Uterus (tissue), 4 donors: ENCODE measurements around the gene C22orf23. TPM values are rescaled to one million over a fixed set of nuclear protein-coding genes. Genes with fewer than 3 reads are reported as not detected.

Experiments
- DNase-seq, 2 donors: peaks; one replicate each; pipeline ENCODE4 v3.0.0-alpha.2; 2019 to 2020
- H3K27ac ChIP-seq, 2 donors: fragments of 200-600 bp; sonication (generic); 1 replicate in 1 of 2; 2 replicates in 1 of 2; pipeline ENCODE4 v1.5.1; 2016 to 2018
- H3K27me3 ChIP-seq, 2 donors: fragments of 200-600 bp; sonication (generic); one replicate each; pipeline ENCODE4 v1.5.1; 2018 to 2019; ENCODE audit warnings: control low read depth in 1 of 2
- H3K36me3 ChIP-seq, 2 donors: fragments of 200-600 bp; sonication (generic); one replicate each; pipeline ENCODE4 v1.5.1; 2019; ENCODE audit warnings: control low read depth in 1 of 2
- H3K4me1 ChIP-seq, 2 donors: fragments of 200-600 bp; sonication (generic); one replicate each; pipeline ENCODE4 v1.5.1; 2018 to 2019; ENCODE audit warnings: control low read depth in 1 of 2
- H3K4me3 ChIP-seq, 2 donors: fragments of 200-600 bp; sonication (generic); 1 replicate in 1 of 2; 2 replicates in 1 of 2; pipeline ENCODE4 v1.5.1; 2018 to 2019; ENCODE audit warnings: mild to moderate bottlenecking in 1 of 2
- H3K9me3 ChIP-seq, 2 donors: fragments of 200-600 bp; sonication (generic); one replicate each; pipeline ENCODE4 v1.5.1; 2019; ENCODE audit warnings: control low read depth in 1 of 2
- POLR2A ChIP-seq, 2 donors: fragments of 450-650 bp; IDR thresholded peaks; one replicate each; pipeline ENCODE4 v1.6.1; 2016; ENCODE audit warnings: antibody characterized with exemption in 2 of 2, mild to moderate bottlenecking in 1 of 2, moderate library complexity in 1 of 2
- intact Hi-C: fragments of 100-400 bp; cut with DNase I; formaldehyde crosslinking; loops from one replicate; pipeline ENCODE4 v1.15.1; 2023; ENCODE audit warnings: low total_unique reads
- total RNA-seq, 4 donors: library from RNA; depleted of rRNA in 3 of 4; stranded (reverse); fragments of >200 nt in 3 of 4; gene quantifications; one replicate each; pipeline versions ENCODE4 v1.1.0 to v1.2.4, GENCODE V29; 2014 to 2023
- TF ChIP-seq, protein P1 (sequence below), 4 experiments: fragments of 200-600 bp in 2 of 4; fragments of 450-650 bp in 2 of 4; sonication (generic) in 2 of 4; IDR thresholded peaks; one replicate each; pipeline ENCODE4 v1.5.1; 2016 to 2019; ENCODE audit warnings: antibody characterized with exemption in 4 of 4, mild to moderate bottlenecking in 2 of 4, moderate library complexity in 1 of 4
- donor health status: DM: yes; HTN: yes; CAD: no.

The C22orf23 gene
- total RNA-seq, 4 donors from 2014 or later = 0.40 to 0.76 TPM; not detected in 2

DNA sequence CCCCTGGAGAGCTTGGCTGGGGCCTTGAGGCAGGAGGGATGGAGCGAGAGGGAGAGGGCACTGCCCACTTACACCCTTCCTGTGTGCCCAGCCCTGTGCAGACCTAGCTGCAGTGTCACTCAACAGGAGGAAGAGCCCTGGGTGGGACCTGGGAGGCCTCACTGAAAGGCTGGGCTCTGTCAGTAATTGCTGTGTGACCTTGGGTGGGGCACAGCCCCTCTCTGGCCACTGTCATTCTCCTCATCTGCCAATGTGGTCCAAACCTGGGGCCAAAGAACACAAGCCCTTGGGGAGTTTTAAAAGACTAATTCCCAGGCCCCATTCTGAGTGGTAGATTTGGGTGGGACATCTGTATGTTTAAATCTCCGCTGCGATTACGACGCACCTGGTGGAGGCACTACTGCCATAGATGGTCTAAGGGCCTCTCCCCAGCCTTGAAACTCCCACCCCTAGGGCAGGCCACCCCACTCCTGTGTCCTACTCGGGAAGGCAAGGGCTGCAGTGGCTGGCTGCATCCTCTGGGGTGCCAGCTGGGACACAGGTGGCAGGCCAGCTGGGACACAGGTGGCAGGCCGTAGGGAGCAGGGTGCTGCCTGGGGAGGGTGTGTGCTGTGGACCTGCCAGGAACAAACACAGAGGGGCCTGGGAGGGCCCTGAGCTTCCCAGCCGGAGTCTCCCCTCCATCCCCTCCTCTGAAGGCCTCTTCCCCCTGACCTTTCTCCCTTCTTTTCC lies 43.3 kb upstream of the C22orf23 start:
- no peak for TF ChIP-seq POLR2A (IDR thresholded peaks at IDR 0.05)
- TF ChIP-seq, protein P1, sequence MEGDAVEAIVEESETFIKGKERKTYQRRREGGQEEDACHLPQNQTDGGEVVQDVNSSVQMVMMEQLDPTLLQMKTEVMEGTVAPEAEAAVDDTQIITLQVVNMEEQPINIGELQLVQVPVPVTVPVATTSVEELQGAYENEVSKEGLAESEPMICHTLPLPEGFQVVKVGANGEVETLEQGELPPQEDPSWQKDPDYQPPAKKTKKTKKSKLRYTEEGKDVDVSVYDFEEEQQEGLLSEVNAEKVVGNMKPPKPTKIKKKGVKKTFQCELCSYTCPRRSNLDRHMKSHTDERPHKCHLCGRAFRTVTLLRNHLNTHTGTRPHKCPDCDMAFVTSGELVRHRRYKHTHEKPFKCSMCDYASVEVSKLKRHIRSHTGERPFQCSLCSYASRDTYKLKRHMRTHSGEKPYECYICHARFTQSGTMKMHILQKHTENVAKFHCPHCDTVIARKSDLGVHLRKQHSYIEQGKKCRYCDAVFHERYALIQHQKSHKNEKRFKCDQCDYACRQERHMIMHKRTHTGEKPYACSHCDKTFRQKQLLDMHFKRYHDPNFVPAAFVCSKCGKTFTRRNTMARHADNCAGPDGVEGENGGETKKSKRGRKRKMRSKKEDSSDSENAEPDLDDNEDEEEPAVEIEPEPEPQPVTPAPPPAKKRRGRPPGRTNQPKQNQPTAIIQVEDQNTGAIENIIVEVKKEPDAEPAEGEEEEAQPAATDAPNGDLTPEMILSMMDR (IDR thresholded peaks at IDR 0.05) = no peak
- Histone ChIP-seq H3K9me3 (no peaks in the 10 kb centered on the region), H3K4me1 (no peaks in the 10 kb centered on the region), H3K36me3 (no peaks in the 10 kb centered on the region), H3K27me3 (no peaks in the 10 kb centered on the region), H3K27ac (no peak overlapping the region), H3K4me3 (no peak overlapping the region)
- intact Hi-C loops = no loop called here
- DNase-seq = no peak

DNA sequence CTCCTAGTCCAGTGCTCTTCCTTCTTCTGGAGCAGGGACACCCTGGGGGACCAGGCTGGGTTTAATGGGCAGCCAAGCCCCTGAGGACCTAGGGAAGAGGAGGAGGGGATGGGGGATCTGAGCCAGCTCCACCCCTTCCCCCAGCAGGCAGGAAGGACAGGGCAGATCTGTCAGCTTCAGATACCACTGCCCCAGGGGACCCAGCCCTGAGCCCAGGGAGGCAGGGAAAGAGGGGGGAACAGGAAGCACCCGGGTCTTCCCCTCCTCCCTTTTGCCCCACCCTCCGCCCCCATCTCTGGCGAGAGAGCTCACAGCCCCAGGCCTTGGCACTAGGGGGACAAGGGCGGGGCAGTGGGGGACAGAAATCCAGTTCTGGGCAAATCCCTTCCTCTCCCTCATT lies 42.7 kb upstream of the C22orf23 start:
- no peaks in the 10 kb centered on the region for H3K4me1 ChIP-seq
- H3K27ac ChIP-seq = no peak overlapping the region
- no peak for TF ChIP-seq POLR2A (IDR thresholded peaks at IDR 0.05)
- TF ChIP-seq, protein P1 (IDR thresholded peaks at IDR 0.05) = no peak
- no peak overlapping the region for H3K4me3 ChIP-seq
- no peaks in the 10 kb centered on the region for H3K36me3 ChIP-seq
- intact Hi-C loops = no loop called here
- no peak for DNase-seq
- H3K27me3 ChIP-seq = no peaks in the 10 kb centered on the region
- no peaks in the 10 kb centered on the region for H3K9me3 ChIP-seq

DNA sequence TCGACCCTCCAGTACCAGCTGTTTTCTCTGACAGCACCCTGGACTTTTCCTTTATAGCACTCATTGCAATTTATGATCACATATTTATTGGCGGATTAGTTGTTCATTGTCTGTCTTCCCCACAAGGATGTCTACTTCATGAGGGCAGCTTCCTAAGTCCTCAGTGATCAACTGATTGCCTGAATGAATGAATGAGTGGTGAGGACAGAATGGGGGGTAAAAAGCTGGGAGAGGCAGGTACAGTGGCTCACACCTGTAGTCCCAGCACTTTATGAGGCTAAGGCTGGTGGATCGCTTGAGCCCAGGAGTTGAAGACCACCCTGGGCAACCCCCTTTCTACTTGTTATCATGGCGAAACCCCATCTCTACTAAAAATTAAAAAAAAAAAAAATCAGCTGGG lies 42.1 kb upstream of the C22orf23 start:
- TF ChIP-seq, protein P1 (IDR thresholded peaks at IDR 0.05) = no peak
- TF ChIP-seq POLR2A (IDR thresholded peaks at IDR 0.05) = no peak
- Histone ChIP-seq H3K4me3 (no peak overlapping the region), H3K27me3 (no peaks in the 10 kb centered on the region), H3K4me1 (no peaks in the 10 kb centered on the region), H3K36me3 (no peaks in the 10 kb centered on the region), H3K9me3 (no peaks in the 10 kb centered on the region), H3K27ac (no peak overlapping the region)
- DNase-seq = no peak
- intact Hi-C loops = no loop called here

DNA sequence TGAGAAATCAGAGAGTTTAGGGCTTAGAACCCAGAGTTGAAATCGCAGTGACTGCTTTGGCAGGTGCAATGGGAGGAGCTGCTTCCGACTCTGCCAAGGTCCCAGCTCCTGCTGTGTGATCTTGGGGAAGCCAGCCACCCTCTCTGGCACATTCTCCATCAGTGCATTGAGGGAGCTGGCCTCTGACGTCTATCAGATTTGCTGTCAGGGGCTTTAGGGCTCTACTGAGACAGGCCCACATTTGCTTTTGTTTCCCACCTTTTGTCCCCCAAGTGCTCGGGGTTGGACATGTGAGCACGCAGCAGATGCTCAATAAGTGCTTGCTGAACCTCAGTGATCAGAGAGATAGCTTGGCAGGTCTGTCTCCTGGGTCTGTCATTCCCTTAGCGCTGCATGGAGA lies 41.6 kb upstream of the C22orf23 start:
- no peaks in the 10 kb centered on the region for H3K27me3 ChIP-seq
- H3K4me1 ChIP-seq = no peaks in the 10 kb centered on the region
- no peaks in the 10 kb centered on the region for H3K36me3 ChIP-seq
- no peak for DNase-seq
- TF ChIP-seq, protein P1 (IDR thresholded peaks at IDR 0.05) = no peak
- TF ChIP-seq POLR2A (IDR thresholded peaks at IDR 0.05) = no peak
- no peak overlapping the region for H3K27ac ChIP-seq
- intact Hi-C loops = no loop called here
- no peak overlapping the region for H3K4me3 ChIP-seq
- H3K9me3 ChIP-seq = no peaks in the 10 kb centered on the region

DNA sequence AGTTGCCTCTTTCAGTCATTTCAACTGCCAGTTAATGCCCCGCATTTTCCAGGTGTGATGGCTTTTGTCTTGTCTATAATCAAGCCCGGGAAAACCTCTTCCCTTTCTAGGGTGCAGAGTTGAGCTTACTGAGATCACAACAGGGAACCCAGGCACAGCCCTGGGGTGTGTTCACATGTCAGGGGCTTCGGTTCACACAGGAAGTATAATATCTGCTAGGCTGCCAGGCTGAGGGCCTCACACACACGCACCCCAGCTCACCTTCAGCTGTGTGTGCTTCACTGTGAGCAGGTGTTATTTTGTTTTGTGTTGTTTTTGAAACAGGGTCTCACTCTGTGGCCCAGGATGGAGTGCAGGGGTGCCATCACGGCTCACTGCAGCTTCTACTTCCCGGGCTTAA lies 40.6 kb upstream of the C22orf23 start:
- TF ChIP-seq, protein P1 (IDR thresholded peaks at IDR 0.05) = no peak
- no peak for TF ChIP-seq POLR2A (IDR thresholded peaks at IDR 0.05)
- Histone ChIP-seq H3K9me3 (no peaks in the 10 kb centered on the region), H3K4me3 (no peak overlapping the region), H3K4me1 (no peaks in the 10 kb centered on the region), H3K27me3 (no peaks in the 10 kb centered on the region), H3K36me3 (no peaks in the 10 kb centered on the region), H3K27ac (no peak overlapping the region)
- no peak for DNase-seq
- intact Hi-C loops = no loop called here
